GM19240 (cell line): ENCODE data around the gene TBCD.

Experiments
- DNase-seq: peaks from one replicate; pipeline ENCODE4 v3.0.0; 2011; ENCODE audit warnings: low spot score; ENCODE audit not compliant: insufficient read length

The TBCD gene

GRCh38 chr17:82869536-82869935 is 117.7 kb downstream of the TBCD start:
- DNase-seq, result no peak

DNA sequence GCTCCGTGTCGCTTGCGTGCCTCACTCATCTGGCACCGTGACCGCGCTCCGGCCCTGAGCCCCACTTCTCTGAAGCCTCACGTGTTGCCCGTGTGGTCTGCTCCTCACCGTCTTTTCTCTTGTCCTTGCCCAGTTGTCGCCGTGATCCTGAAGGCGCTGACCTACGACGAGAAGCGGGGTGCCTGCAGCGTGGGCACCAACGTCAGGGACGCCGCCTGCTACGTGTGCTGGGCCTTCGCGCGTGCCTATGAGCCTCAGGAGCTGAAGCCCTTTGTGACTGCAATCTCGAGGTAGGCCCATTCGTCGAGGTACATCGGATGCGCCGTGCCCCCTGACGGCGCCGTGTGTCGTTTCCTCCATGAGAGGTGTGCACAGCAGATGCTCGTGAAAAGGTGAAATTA is 118.2 kb downstream of the TBCD start:
- no peak for DNase-seq

- no peak for DNase-seq
These were observed 118.7 kb downstream of the TBCD start for GRCh38 chr17:82870541-82870940.

GRCh38 chr17:82871056-82871775 is 119.4 kb downstream of the TBCD start:
- DNase-seq, result peak; percentile 79

GRCh38 chr17:82871776-82872561 is 120.1 kb downstream of the TBCD start:
- DNase-seq, result no peak

DNA sequence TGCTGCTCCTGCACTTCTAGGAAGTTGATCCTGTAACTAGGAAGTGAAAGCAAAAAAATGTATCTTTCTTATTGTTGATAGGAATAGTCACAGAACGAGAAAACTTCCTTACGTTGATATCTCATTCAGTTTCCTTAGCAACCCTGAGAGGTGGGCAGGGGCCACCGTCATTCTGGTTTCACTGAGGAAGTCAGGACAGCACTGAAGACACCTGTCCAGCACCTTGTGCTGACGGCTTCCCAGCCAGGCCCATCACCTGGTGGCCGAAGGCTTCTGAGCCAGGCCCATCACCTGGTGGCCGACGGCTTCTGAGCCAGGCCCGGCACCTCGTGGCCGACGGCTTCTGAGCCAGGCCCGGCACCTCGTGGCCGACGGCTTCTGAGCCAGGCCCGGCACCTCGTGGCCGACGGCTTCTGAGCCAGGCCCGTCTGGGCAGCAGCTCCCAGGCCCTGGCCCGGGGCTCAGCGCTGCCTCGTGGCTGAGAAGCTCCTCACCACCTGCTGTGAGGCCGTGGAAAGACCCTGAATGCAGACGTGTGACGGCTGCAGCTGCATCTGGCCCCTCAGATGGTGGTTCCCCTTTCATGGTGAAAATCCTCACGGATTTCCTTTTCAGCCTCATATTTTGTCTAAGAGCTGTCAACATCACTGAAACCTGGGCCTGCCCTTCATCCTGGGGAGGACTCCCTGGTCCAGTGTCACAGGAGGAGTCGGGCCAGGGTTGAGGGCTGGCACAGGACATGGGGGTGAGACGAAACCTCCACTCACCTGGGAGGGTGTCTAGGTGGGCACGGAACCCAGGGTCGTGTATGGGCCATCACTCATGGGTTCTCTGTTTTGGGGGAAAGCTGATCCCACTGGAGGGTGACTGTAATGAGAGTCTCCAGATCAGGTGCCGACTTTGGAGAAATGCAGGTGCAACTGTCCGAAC is 121.0 kb downstream of the TBCD start:
- DNase-seq, result no peak

GRCh38 chr17:82873521-82873920 is 121.7 kb downstream of the TBCD start:
- no peak for DNase-seq

- no peak for DNase-seq
These were observed 122.4 kb downstream of the TBCD start for GRCh38 chr17:82874011-82874835.

DNA sequence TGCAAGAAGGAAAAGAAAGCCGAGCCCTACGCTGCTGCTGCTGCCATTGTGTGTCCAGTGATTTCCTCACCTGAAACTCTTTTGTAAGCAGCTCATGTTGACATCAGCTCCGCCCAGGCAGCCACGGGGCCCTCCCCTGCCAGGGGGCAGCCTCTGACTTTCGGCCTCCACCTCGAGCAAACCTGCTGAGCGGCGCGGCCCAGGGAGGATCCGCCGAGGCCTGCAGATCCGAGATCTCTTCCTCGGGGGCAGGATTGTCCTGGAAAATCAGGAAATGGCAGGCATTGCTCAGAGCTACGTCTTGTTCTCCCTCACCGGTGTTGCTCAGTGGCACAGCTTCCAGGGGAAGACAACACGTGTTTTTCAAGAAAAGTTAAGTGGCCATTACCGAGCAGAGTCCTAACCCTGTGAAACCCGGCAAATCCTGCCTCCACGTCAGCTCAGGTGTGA is 123.6 kb downstream of the TBCD start:
- DNase-seq, result no peak

DNA sequence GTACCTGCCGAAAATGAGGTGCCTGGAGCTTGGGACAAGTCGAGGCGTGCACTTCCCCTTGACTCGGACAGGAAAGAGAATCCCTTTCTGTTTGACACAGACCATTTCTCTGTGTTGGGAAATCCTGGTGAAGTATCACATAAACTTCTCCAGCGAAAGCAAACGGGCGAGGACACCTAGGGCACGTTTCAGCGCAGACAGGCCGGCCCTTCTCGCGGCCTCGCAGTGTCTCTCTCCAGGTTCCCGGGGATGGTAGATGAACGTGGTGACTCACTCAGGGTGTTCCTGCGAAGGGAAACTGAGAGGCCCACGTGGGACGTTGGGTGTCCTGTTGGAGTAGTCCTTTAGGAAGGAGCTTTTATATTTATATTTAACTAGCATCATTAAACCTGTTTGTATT is 124.3 kb downstream of the TBCD start:
- no peak for DNase-seq

- DNase-seq, result no peak
These were observed 124.9 kb downstream of the TBCD start for GRCh38 chr17:82876602-82877379.

DNA sequence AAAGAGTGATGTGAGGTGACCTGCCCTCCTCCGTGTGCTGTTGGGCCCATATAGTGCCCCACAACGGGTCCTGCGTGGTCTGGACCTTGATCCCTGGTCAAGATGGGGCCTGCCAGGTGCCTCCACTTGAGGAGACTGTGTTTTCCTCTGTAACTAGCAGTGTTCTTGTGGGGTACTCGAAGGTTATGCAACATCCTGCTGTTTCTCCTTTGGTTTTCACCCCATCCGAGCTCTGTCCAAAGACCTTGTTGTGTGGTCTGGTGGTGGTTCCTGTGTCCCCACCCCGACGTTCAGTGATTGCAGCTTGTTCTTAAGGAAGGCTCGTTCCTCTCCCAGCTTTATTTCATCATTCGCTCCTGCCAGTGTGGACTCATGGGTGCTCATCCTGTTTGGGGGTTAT is 126.7 kb downstream of the TBCD start:
- no peak for DNase-seq

DNA sequence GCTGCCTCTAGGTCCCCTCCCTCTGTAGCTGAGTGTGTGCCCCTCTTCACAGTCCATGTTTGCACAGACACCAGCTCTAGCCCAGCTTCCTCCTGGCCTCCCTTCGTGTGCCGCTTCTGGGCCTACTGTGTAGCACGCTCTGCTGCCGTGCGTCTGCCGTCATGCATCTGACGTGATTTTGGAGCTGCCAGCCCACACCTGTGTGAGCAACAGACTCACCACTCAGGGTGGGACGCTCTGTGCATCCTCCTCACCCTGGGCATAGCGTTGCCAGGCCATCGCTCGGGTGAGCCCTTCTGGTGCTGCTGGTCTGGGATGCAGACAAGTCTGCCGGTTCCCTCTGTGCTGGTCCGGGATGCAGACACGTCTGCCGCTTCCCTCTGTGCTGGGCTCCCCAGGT is 127.4 kb downstream of the TBCD start:
- DNase-seq, result no peak

DNA sequence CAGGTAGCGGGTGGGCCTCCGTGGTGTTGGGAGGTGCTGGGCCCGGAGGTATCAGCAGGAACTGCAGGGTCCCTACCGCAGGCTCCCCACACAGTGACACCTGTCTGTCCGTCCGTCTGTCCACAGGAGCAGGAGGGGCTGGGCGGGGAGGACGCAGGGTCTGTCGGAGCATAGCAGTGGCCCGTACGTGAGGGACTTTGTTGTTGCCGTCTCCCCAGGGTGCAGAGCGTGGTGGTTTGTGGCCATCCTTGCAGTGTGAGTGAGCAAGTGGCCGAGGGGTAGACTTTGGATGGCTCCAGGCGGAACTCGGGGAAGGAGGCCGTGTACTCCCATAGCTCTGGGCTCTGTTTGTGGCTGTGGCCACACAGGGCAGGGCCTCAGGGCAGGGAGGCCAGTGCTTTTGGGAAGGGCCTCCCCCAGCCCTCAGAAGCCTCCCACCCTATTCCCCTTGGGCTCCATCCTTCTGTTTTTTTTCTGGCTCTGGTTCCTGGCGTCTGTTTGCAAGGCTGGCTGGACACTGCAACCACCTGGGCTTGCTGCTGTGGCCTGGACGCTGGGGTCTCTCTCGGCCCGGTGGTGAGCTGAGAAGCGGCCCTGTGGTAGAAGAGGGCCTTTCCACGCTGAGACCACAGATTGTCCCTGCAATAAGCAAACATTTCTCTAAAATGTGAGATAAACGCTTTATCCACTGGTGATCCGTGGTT is 128.9 kb downstream of the TBCD start:
- DNase-seq, result no peak

DNA sequence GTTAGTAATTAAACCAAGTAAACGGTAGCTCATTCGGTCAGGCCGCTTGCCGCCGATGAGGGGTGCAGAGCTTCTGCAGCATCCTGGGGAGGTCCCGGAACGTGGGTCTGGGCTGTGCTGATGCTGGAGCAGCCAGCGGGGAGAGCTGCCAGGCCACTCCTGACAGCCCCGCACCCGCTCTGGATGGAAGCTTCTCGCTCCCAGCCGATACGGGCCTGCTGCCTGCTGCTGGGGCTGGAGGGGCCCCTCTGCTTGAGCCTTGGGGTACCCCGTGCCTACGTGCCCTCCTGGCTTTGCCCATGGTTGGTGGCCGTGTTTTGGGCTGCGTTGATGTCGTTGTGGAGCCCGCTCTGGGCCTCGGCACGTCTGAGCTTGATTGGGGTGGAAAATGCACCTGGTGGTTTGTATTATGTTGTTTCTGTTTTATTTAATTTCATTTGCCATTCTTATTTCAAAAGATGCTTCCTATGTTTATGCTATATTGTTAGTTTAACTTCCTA is 129.5 kb downstream of the TBCD start:
- DNase-seq, result no peak

DNA sequence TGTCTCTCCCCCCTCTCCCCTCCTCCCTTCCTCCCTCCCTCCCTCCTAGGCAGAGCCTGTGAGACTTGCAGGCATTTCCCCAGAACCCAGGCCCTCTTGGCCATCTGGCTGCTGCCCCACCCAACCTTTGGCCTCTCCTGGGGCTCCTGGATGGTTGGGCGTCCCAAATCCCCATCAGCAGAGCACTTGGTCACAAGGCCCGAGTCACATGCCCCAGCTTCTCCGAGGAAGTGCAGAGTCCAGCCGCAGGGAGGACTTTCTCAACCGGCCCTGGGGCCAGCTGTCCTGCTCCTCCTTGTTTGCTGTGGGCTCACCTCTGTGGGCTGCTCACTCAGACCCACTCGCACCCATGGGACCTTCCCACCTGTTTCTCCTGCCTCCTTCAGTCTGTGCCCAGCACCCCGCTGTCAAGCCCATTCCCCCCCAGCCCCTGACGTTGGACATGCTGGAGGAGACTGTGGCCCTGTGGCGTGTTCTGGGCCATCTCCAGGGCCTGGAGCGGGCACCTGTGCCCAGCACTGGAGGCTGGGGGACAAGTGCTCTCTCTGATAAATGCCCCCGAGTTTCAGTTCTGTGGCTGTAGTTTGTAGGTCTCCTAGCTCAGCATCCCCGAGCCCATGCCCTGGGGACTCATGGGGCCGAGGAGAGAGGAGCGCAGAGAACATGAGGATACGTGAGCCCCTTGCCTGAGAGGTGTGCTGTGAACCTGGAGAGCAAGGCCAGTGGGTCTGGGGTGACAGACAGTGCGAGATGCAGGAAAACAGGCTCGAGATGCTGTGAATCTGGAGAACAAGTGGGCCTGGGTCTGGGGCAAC is 130.2 kb downstream of the TBCD start:
- no peak for DNase-seq

- DNase-seq, result no peak
These were observed 131.0 kb downstream of the TBCD start for GRCh38 chr17:82882715-82883418.
